ENCODE results near the gene ATP6V0D1.
"Not testable (repeated sequence)": the region's sequence is repeated elsewhere in the genome, so short reads cannot be mapped to it uniquely, and the experiment has no call there.

Gene ATP6V0D1

GRCh38 chr16:67480833-67481560, at the start of gene ATP6V0D1:
ATP6V0D1 (minus strand) TSS chr16:67481157; CDS start chr16:67481086, 71 bp downstream.
- in situ Hi-C loops (cut with HindIII; ENCODE audit: low sequenced_read_pairs) = no loop called here

DNA sequence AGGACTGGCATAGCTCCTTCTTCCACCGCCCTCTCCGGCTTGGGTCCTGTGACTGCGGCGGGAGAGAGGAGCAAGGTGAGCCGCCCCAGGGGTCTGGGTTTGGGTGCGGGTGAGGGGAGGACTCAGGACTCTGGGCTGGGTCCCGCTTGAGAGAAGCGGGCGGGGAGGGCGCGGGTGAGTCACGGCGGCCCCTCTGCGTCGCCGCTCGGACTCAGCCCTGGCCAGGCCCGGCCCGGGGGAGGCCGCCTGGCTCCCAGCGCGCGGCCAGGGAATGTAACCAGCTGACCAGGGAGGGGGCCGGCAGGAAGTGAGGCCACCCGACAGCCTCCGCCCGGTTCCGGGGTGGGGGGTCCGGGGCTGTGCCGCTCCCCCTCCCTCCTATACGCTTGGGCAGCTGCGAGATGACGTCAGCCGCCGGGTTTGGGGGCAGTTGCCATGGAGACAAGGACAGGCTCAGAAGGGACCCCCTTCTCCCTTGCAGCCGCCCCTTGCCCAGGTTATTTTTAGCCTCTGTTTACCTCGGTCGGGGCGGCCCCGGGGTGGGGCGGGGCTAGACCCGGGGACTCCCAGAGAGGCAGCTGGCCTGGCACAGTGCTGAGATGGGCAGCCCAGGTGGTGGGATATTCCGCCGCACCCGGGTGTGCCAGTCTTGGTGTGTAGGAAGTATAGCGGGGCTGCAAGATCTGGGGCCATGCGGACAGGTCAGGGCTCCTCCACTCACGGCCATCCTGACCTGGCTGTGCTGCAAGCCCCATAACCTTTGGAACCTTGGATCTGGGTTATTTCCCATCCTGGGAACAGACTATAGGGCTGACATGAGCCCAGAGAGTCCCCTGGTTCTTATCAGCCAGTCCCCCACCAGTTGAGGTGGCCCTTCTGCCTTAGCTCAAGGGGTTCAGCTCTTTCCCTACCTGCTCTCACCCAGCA, 49.3 kb upstream of the ATP6V0D1 start:
- in situ Hi-C loops (cut with HindIII; ENCODE audit: low sequenced_read_pairs) = no loop called here

- in situ Hi-C loops (cut with HindIII; ENCODE audit: low sequenced_read_pairs) = no loop called here
Observed at GRCh38 chr16:67529582-67530012, 48.6 kb upstream of the ATP6V0D1 start.

DNA sequence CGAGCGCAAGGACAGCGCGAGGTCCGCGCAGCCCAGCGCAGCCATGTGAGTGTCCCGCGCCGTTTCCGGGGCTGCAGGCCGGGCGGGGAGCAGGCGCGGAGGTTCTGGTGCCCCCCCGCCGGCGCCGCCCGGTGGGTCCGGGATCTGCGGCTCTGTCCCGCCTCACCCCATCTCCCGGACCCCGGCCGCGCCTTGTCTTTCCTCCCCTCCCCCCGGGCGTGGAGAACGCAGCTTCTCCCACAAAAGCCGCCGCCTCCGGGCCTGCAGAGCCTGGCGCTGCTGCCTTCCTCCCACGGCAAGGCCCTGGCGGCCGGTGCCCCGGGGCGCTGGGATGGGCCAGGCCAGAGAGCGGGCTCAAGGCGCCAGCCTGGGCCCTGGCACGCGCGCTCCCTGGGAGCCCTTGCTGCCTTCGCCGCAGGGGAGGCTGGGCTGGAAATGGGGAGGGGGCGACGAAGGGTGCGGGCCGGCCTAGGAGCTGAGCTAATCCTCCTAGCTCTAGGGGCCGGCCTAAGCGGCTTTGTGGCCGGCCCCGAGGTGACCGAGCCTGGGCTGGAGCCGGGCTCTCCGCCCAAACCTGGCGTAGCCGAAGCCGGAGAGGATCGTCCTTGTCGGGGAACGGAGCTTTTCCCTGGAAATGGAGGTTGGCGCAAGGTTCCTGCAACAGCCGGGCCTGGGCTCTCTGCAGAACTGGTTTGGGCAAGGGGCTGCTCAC, 48.1 kb upstream of the ATP6V0D1 start:
- in situ Hi-C loops (cut with HindIII; ENCODE audit: low sequenced_read_pairs) = no loop called here

GRCh38 chr16:67528222-67528869, 47.4 kb upstream of the ATP6V0D1 start, which contains the start of gene RIPOR1:
RIPOR1 (plus strand) TSS chr16:67528829; CDS start chr16:67538447, 9,618 bp downstream.
- in situ Hi-C loops (cut with HindIII; ENCODE audit: low sequenced_read_pairs) = no loop called here

GRCh38 chr16:67526149-67526791, 45.3 kb upstream of the ATP6V0D1 start:
- in situ Hi-C loops (cut with HindIII; ENCODE audit: low sequenced_read_pairs) = no loop called here

DNA sequence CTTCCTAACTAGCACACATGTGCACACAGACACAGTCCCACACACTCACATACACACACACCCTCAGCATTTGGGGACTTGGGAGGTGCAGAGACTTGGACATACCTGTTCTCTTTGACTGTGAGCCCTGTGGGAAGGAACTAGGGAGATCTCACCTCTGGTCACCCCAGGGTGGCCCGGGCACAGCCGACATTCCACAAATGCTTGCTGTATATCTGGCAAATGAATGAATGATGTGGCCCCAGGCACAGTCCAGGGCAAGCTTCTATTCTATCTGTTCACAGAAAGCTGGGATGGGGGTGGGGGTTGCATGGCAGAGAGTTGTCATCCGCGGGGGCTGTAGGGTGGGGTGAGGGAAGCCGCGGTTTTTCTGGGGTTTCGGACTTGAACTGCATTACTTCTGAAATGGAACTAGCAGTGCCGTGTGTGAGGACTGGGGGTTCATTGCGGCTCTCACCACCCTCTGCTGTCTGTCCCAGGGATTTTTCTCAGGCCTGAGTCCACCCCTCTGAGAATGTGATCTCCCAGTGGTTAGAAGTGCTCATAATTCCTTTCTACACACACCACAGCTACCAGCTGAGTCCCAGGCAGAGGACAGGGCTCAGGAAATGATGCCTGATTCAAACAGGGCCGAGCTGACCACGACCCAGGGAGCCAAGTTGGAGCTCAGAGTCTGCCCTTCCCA, 44.4 kb upstream of the ATP6V0D1 start:
- in situ Hi-C loops (cut with HindIII; ENCODE audit: low sequenced_read_pairs) = no loop called here

DNA sequence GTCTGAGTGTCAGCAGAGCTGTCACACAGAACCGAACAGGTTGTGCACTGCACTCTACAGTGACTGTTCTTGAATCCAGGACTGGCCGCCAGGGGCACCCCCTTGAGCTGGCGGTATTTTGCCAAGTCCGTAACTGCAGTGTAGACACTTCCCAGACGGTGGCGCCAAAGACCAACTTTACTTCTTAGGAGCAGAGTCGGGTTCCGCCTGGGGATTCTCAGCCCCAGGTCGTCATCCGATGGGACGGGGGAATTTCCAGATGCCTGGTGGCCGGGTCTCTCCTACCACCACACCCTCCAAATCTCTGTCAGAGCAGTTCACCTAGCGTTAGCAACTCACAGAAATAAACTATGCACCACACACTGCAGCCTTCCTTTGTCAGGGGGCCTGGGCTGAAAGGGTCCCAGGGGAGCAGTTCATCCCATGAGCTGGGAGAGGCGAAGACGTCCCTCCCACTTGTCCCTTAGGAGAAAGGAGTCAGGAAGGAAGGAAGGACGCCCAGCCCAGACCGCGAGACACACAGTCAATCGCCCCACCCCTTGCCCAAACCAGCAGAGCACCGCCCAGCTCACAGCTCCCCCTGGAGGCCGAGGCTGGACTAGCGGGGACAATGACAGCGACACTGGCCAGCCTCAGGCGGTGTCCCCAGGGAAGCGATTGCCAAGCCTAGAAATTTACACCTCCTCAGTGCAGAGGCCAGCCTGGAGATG, 40.3 kb upstream of the ATP6V0D1 start:
- in situ Hi-C loops (cut with HindIII; ENCODE audit: low sequenced_read_pairs) = no loop called here

- in situ Hi-C loops (cut with HindIII; ENCODE audit: low sequenced_read_pairs) = no loop called here
Observed at GRCh38 chr16:67519242-67519641, 38.3 kb upstream of the ATP6V0D1 start.

DNA sequence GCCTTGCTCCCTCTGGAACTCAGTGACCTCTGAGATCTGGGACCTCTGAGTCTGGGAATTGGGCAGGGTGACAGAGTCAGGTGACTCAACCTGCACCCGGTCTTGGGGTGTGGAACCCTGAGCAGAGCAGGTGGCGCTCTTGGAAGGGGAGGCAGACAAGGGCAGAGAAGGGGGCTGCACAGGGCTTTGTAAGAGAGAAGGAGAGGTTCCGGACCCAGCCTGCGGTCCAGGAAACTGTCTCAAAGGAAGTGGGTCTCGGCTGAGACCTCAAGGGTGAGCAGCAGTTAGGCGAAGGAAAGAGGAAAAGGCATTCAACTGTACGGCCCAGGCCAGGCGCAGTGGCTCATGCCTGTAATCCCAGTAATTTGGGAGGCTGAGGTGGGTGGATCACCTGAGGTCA, 37.7 kb upstream of the ATP6V0D1 start:
- in situ Hi-C loops (cut with HindIII; ENCODE audit: low sequenced_read_pairs) = no loop called here

DNA sequence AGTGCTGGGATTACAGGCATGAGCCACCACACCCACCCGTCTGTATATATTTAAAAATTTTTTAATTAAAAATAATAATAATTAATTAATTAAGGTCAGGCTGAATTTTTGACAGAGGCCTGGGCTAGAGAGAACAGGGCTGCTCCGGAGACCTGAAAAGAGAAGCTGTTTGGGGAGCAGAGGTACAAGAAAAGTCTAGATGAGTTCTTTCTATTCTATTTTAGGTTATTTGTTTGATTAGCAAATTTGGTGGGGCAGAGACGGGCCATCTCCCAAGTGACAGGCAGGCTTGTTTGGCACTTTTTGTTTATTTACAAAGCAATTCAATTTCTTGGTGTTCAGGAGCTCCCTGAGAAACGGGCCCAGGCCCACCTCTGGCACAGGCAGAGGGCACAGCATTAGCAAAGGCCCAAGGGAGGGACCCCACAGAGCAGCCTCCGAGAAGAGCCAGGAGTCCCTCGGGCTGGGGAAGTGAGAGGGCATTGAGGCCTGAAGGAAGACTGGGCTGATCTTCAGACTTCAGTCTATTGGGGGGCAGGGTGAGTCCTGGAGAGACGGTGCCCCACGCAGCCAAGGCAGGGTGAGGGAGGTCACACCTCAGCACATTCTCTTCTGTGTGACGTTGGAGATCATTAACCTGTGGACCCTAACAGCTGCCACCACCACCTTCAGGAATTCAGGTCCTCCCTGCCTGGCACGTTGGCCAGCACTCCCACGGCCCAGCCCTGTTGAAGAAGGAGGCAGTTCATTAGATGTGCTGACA, 36.9 kb upstream of the ATP6V0D1 start:
- in situ Hi-C loops (cut with HindIII; ENCODE audit: low sequenced_read_pairs) = no loop called here

DNA sequence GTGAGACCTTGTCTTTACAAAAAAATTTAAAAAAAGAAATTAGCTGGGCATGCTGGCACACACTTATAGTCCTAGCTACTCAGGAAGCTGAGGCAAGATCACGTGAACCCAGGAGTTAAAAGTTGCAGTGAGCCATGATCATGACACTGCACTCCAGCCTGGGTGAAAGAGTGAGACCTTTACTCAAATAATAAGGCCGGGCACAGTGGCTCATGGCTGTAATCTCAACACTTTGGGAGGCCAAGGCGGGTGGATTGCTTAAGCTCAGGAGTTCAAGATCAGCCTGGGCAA, 36.1 kb upstream of the ATP6V0D1 start:
- in situ Hi-C loops (cut with HindIII; ENCODE audit: low sequenced_read_pairs) = no loop called here

DNA sequence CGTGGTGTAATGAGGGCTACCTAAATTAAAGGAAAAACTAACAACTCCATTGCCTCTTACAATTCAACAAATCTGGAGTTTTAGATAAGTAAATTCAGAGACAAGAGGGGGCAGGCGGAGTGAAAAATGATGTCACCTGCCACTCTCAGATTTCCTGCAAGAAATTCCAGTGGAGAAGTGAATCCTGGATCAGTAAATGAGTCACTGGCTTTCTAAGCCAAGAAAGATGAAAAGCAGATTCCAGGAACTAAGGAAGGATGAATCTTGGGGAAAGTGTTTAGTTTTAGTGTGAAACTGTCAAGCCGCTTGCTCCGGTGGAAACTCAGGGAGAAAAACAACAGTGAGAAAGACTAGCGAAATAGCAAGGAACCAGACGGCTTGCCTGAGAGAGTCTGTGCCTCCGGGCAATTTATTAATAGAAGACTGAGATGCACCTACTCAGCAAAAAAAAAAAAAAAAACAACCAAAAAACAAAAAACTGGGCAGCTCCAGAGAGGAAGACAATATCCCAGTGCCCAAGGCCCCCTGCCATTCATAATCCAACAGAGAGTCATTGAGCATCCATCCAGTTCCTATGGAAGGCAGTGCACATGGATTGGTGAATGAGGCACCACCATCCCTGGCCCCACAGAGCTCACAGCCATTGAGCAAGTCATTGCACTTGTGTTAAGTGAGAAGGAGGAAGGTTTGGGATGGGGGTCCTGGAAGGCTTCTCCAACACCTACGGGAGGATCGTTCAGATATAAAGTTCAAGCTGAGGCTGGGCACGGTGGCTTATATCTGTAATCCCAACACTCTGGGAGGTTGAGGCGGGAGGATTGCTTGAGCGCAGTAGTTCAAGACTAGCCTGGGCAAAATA, 35.6 kb upstream of the ATP6V0D1 start:
- in situ Hi-C loops (cut with HindIII; ENCODE audit: low sequenced_read_pairs) = no loop called here

GRCh38 chr16:67514382-67514828, 33.4 kb upstream of the ATP6V0D1 start:
- in situ Hi-C loops (cut with HindIII; ENCODE audit: low sequenced_read_pairs) = no loop called here

DNA sequence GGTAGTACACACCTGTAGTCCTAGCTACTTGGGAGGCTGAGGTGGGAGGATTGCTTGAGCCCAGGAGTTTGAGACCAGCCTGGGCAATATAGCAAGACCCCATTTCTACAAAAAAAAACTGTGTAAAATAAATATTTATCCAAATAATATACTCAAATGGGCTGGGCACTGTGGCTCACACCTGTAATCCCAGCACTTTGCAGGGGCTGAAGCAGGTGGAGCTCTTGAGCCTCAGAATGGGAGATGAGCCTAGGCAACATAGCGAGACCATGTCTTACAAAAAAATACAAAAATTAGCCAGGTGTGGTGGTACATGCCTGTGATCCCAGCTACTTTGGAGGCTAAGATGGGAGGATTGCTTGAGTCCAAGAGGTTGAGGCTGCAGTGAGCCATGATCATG, 32.9 kb upstream of the ATP6V0D1 start:
- in situ Hi-C loops (cut with HindIII; ENCODE audit: low sequenced_read_pairs) = not testable (repeated sequence)

GRCh38 chr16:67509016-67509415, 28.1 kb upstream of the ATP6V0D1 start:
- in situ Hi-C loops (cut with HindIII; ENCODE audit: low sequenced_read_pairs) = no loop called here

- in situ Hi-C loops (cut with HindIII; ENCODE audit: low sequenced_read_pairs) = no loop called here
Observed at GRCh38 chr16:67506468-67506867, 25.5 kb upstream of the ATP6V0D1 start.
